ENCODE results near the gene CRYGD.
"Not testable (repeated sequence)": the region's sequence is repeated elsewhere in the genome, so short reads cannot be mapped to it uniquely, and the experiment has no call there.

Gene CRYGD

GRCh38 chr2:208129744-208130711, 5.7 kb upstream of the CRYGD start, which contains the start of gene CRYGC:
CRYGC (minus strand) TSS chr2:208129828; CDS start chr2:208129792, 36 bp downstream.
- DNase-seq (ENCODE audit: low read depth) = no peak
- no peak within 1 kb of the TSS for H3K4me3 ChIP-seq (ENCODE audit: low read depth, low read length)
- TF ChIP-seq CTCF (conservative IDR thresholded peaks at IDR 0.05; ENCODE audit: low read depth, low read length) = no peak

GRCh38 chr2:208128136-208128535, 3.8 kb upstream of the CRYGD start:
- DNase-seq (ENCODE audit: low read depth) = no peak
- no peak for TF ChIP-seq CTCF (conservative IDR thresholded peaks at IDR 0.05; ENCODE audit: low read depth, low read length)
- no peak overlapping the region for H3K4me3 ChIP-seq (ENCODE audit: low read depth, low read length)

- no peak overlapping the region for H3K4me3 ChIP-seq (ENCODE audit: low read depth, low read length)
- TF ChIP-seq CTCF (conservative IDR thresholded peaks at IDR 0.05; ENCODE audit: low read depth, low read length) = no peak
- no peak for DNase-seq (ENCODE audit: low read depth)
Observed at GRCh38 chr2:208127090-208127489, 2.8 kb upstream of the CRYGD start.

- no peak overlapping the region for H3K4me3 ChIP-seq (ENCODE audit: low read depth, low read length)
- TF ChIP-seq CTCF (conservative IDR thresholded peaks at IDR 0.05; ENCODE audit: low read depth, low read length) = no peak
- no peak for DNase-seq (ENCODE audit: low read depth)
Observed at GRCh38 chr2:208125251-208125650, 927 bp upstream of the CRYGD start.

GRCh38 chr2:208122248-208122647, 2.1 kb downstream of the CRYGD start:
- no peak for TF ChIP-seq CTCF (conservative IDR thresholded peaks at IDR 0.05; ENCODE audit: low read depth, low read length)
- DNase-seq (ENCODE audit: low read depth) = no peak
- H3K4me3 ChIP-seq (ENCODE audit: low read depth, low read length) = no peak overlapping the region

- DNase-seq (ENCODE audit: low read depth) = no peak
- H3K4me3 ChIP-seq (ENCODE audit: low read depth, low read length) = no peak overlapping the region
- TF ChIP-seq CTCF (conservative IDR thresholded peaks at IDR 0.05; ENCODE audit: low read depth, low read length) = no peak
Observed at GRCh38 chr2:208118918-208119317, 5.4 kb downstream of the CRYGD start.

- not testable (repeated sequence) for DNase-seq (ENCODE audit: low read depth); H3K4me3 ChIP-seq (ENCODE audit: low read depth, low read length)
Observed at GRCh38 chr2:208117390-208117789, 6.9 kb downstream of the CRYGD start.
